CD4-positive, CD25-positive, alpha-beta regulatory T cell (primary cell): ENCODE data around the gene NEURL1. TPM values are rescaled to one million over a fixed set of nuclear protein-coding genes. Genes with fewer than 3 reads are reported as not detected.

Experiments used
- ATAC-seq, 2 donors: fragments of 150-1000 bp; cut with Tn5 transposase; one replicate each; pipeline ENCODE4 v1.10.0; 2021; ENCODE audit warnings: low read depth in 2 of 2, moderate number of reproducible peaks in 2 of 2, moderate library complexity in 1 of 2
- DNase-seq, 3 donors: peaks; one replicate each; pipeline versions ENCODE4 v3.0.0 to v3.0.0-alpha.2; 2012 to 2022; ENCODE audit warnings: mixed read lengths in 1 of 3
- H3K27ac ChIP-seq: one replicate; pipeline ENCODE4 v1.7.0; 2013; ENCODE audit warnings: mild to moderate bottlenecking, low read length; ENCODE audit not compliant: insufficient read depth, poor library complexity, severe bottlenecking
- H3K27me3 ChIP-seq: one replicate; pipeline ENCODE4 v1.7.0; 2013; ENCODE audit warnings: low read length; ENCODE audit not compliant: control insufficient read depth, insufficient read depth
- H3K36me3 ChIP-seq: one replicate; pipeline ENCODE4 v1.7.0; 2013; ENCODE audit warnings: mild to moderate bottlenecking, low read length, moderate library complexity; ENCODE audit not compliant: control insufficient read depth, insufficient read depth
- H3K4me1 ChIP-seq: 2 replicates; pipeline ENCODE4 v1.7.0; 2013; ENCODE audit warnings: mild to moderate bottlenecking, low read length; ENCODE audit not compliant: insufficient read depth, control insufficient read depth, poor library complexity, severe bottlenecking
- H3K4me3 ChIP-seq: one replicate; pipeline ENCODE4 v1.7.0; 2013; ENCODE audit warnings: low read depth, mild to moderate bottlenecking, low read length, moderate library complexity
- H3K9me3 ChIP-seq, 2 experiments: 1 replicate in 1 of 2; 2 replicates in 1 of 2; pipeline ENCODE4 v1.7.0; 2013; ENCODE audit warnings: low read length in 2 of 2, mild to moderate bottlenecking in 1 of 2, moderate library complexity in 1 of 2; ENCODE audit not compliant: control insufficient read depth in 2 of 2
- H3K27ac Mint-ChIP-seq, 3 donors: one replicate each; pipeline ENCODE4 v1.8.0; 2020 to 2022; ENCODE audit warnings: mild to moderate bottlenecking in 3 of 3, mixed read lengths in 3 of 3, moderate library complexity in 2 of 3
- H3K27me3 Mint-ChIP-seq: one replicate; pipeline ENCODE4 v1.8.0; 2022; ENCODE audit warnings: mild to moderate bottlenecking, mixed read lengths
- H3K36me3 Mint-ChIP-seq: one replicate; pipeline ENCODE4 v1.8.0; 2020; ENCODE audit warnings: mixed read lengths
- H3K4me1 Mint-ChIP-seq, 4 donors: one replicate each; pipeline ENCODE4 v1.8.0; 2020 to 2022; ENCODE audit warnings: mixed read lengths in 4 of 4, mild to moderate bottlenecking in 1 of 4
- H3K4me3 Mint-ChIP-seq, 4 donors: one replicate each; pipeline ENCODE4 v1.8.0; 2020 to 2022; ENCODE audit warnings: mild to moderate bottlenecking in 4 of 4, mixed read lengths in 4 of 4, moderate library complexity in 3 of 4
- H3K9me3 Mint-ChIP-seq, 7 donors: one replicate each; pipeline ENCODE4 v1.8.0; 2020 to 2022; ENCODE audit warnings: mixed read lengths in 7 of 7, mild to moderate bottlenecking in 3 of 7, moderate library complexity in 2 of 7
- polyA plus RNA-seq, 4 donors: library from polyadenylated mRNA; unstranded; fragments of 300-500 nt; fragmentation: Illumina TruSeq; gene quantifications; one replicate each; pipeline ENCODE4 v1.2.3, GENCODE V29; 2021
- total RNA-seq: library from RNA; stranded (reverse); gene quantifications from one replicate; pipeline ENCODE4 v1.2.3, GENCODE V29; 2022

Gene NEURL1
- total and polyA plus RNA-seq, 5 donors from 2014 or later: 0.29 to 1.1 (median 0.71) TPM

GRCh38 chr10:103558911-103559310 is 65.4 kb downstream of the NEURL1 start:
- Histone ChIP-seq H3K4me3 (no peak overlapping the region), H3K9me3 (no peaks in the 10 kb centered on the region), H3K36me3 (no peaks in the 10 kb centered on the region), H3K27me3 (peaks cover 5% of the 10 kb centered on the region), H3K27ac (no peak overlapping the region), H3K4me1 (no peaks in the 10 kb centered on the region)
- ATAC-seq (no peak), DNase-seq (no peak)
- no peak overlapping the region for H3K27ac Mint-ChIP-seq
- H3K27me3 Mint-ChIP-seq: peaks cover 51% of the 10 kb centered on the region
- no peak overlapping the region for H3K4me3 Mint-ChIP-seq
- H3K9me3 Mint-ChIP-seq: peaks cover 0 to 3% (median 0%) of the 10 kb centered on the region in 7 donors
- H3K4me1 Mint-ChIP-seq: peaks cover 0 to 18% (median 6%) of the 10 kb centered on the region in 4 donors
- H3K36me3 Mint-ChIP-seq: no peaks in the 10 kb centered on the region

DNA sequence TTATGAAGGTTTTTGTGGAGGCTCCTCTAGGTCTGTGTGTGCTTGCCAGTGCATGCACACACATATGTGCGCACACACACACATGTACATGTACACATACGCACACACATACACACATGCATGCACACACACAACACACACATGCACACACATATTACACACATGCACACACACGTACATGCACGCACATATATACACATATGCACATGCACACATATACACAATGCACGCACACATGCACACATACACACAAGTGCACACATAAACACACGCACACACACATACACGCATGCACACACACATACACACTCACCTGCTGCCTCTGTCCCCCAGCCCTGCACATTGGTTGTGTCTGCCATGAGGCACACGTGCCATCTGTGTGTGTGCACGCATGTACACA is 66.3 kb downstream of the NEURL1 start:
- Histone ChIP-seq H3K36me3 (no peaks in the 10 kb centered on the region), H3K27me3 (peaks cover 5% of the 10 kb centered on the region), H3K4me1 (no peaks in the 10 kb centered on the region), H3K4me3 (no peak overlapping the region), H3K27ac (no peak overlapping the region), H3K9me3 (no peaks in the 10 kb centered on the region)
- Mint-ChIP-seq H3K27me3 (peaks cover 42% of the 10 kb centered on the region), H3K27ac (no peak overlapping the region), H3K4me3 (no peak overlapping the region), H3K4me1 (peaks cover 0 to 9% (median under 1%) of the 10 kb centered on the region in 4 donors), H3K9me3 (peaks cover 0 to 3% (median 0%) of the 10 kb centered on the region in 7 donors), H3K36me3 (no peaks in the 10 kb centered on the region)
- DNase-seq (no peak), ATAC-seq (no peak)

- peaks cover 37% of the 10 kb centered on the region for H3K27me3 Mint-ChIP-seq
- Histone ChIP-seq H3K27ac (no peak overlapping the region), H3K4me3 (no peak overlapping the region), H3K9me3 (no peaks in the 10 kb centered on the region), H3K27me3 (peaks cover 1% of the 10 kb centered on the region), H3K36me3 (no peaks in the 10 kb centered on the region), H3K4me1 (no peaks in the 10 kb centered on the region)
- no peaks in the 10 kb centered on the region for H3K36me3 Mint-ChIP-seq
- no peak for DNase-seq
- H3K9me3 Mint-ChIP-seq: peaks cover 0 to 3% (median 0%) of the 10 kb centered on the region in 7 donors
- H3K4me3 Mint-ChIP-seq: no peak overlapping the region
- no peak for ATAC-seq
- H3K27ac Mint-ChIP-seq: no peak overlapping the region
- H3K4me1 Mint-ChIP-seq: peaks cover 0 to 2% (median 0%) of the 10 kb centered on the region in 4 donors
Observed at GRCh38 chr10:103560886-103561285, 67.4 kb downstream of the NEURL1 start.

- Histone ChIP-seq H3K4me1 (no peaks in the 10 kb centered on the region), H3K27ac (no peak overlapping the region), H3K4me3 (no peak overlapping the region), H3K9me3 (no peaks in the 10 kb centered on the region), H3K27me3 (no peaks in the 10 kb centered on the region), H3K36me3 (no peaks in the 10 kb centered on the region)
- ATAC-seq (no peak), DNase-seq (no peak)
- Mint-ChIP-seq H3K27ac (no peak overlapping the region), H3K4me3 (no peak overlapping the region), H3K4me1 (no peaks in the 10 kb centered on the region), H3K9me3 (peaks cover 0 to 3% (median 0%) of the 10 kb centered on the region in 7 donors), H3K27me3 (peaks cover 25% of the 10 kb centered on the region), H3K36me3 (no peaks in the 10 kb centered on the region)
Observed at GRCh38 chr10:103562383-103562782, 68.9 kb downstream of the NEURL1 start.

- no peaks in the 10 kb centered on the region for H3K36me3 Mint-ChIP-seq
- peaks cover 0 to 3% (median 1%) of the 10 kb centered on the region in 7 donors for H3K9me3 Mint-ChIP-seq
- Histone ChIP-seq H3K9me3 (no peaks in the 10 kb centered on the region), H3K36me3 (no peaks in the 10 kb centered on the region), H3K27me3 (no peaks in the 10 kb centered on the region), H3K4me3 (no peak overlapping the region), H3K27ac (no peak overlapping the region), H3K4me1 (no peaks in the 10 kb centered on the region)
- no peak for DNase-seq
- H3K27me3 Mint-ChIP-seq: peaks cover 17% of the 10 kb centered on the region
- peak overlapping the region in 1 of 3 donors; percentile 20 for H3K27ac Mint-ChIP-seq
- no peaks in the 10 kb centered on the region for H3K4me1 Mint-ChIP-seq
- ATAC-seq: no peak
- H3K4me3 Mint-ChIP-seq: no peak overlapping the region
Observed at GRCh38 chr10:103563231-103564115, 70.0 kb downstream of the NEURL1 start.

- no peak overlapping the region for H3K27ac ChIP-seq
- H3K27me3 ChIP-seq: no peaks in the 10 kb centered on the region
- peaks cover 0 to 3% (median 1%) of the 10 kb centered on the region in 7 donors for H3K9me3 Mint-ChIP-seq
- peak overlapping the region in 1 of 3 donors; percentile 20 for H3K27ac Mint-ChIP-seq
- no peaks in the 10 kb centered on the region for H3K9me3 ChIP-seq
- no peaks in the 10 kb centered on the region for H3K4me1 ChIP-seq
- ATAC-seq: no peak
- no peak overlapping the region for H3K4me3 Mint-ChIP-seq
- no peak for DNase-seq
- H3K4me1 Mint-ChIP-seq: no peaks in the 10 kb centered on the region
- H3K27me3 Mint-ChIP-seq: peaks cover 17% of the 10 kb centered on the region
- H3K36me3 Mint-ChIP-seq: no peaks in the 10 kb centered on the region
- no peaks in the 10 kb centered on the region for H3K36me3 ChIP-seq
- no peak overlapping the region for H3K4me3 ChIP-seq
Observed at GRCh38 chr10:103564116-103564501, 70.6 kb downstream of the NEURL1 start.

DNA sequence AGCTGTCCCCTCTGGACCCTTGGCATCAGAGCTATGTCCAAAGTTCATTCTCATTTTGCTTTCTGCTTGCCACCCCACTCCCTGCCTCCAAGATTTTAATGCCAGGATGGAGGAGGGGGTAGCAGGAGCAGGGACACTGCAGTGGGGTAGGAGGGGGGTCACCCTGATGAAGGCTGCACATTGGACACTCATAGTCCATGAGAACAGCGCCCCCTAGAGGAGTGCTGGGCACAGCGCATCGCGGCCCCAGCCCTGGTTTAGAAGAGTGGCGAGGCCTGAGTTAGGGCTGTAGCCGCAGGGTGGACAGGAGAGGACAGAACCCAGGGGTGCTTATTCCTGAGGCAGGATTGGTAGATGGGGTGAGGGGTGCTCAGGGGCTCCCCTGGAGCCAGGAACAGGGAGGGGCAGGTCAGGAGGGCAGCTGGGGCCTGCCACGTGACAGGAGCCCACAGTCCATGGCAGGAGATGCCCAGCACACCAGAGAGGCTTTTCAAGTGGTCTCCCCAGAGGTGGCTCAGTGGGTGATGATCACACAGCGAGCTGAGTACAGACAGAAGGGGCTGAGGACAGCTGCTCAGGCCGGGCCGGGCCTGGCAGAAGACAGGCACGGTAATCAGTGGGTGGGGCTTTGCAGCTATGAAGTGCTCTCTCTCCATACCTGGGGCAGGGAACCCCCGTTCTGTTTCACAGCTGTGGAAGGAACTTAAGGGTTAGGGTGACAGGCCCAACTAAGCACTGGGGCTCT is 71.4 kb downstream of the NEURL1 start:
- no peak for ATAC-seq
- H3K4me1 Mint-ChIP-seq: no peaks in the 10 kb centered on the region
- Histone ChIP-seq H3K27me3 (no peaks in the 10 kb centered on the region), H3K36me3 (no peaks in the 10 kb centered on the region), H3K27ac (no peak overlapping the region), H3K4me3 (no peak overlapping the region), H3K4me1 (no peaks in the 10 kb centered on the region), H3K9me3 (no peaks in the 10 kb centered on the region)
- H3K27ac Mint-ChIP-seq: no peak overlapping the region
- H3K4me3 Mint-ChIP-seq: no peak overlapping the region
- DNase-seq: peak in 1 of 3 donors; percentile 7
- no peaks in the 10 kb centered on the region for H3K36me3 Mint-ChIP-seq
- peaks cover 10% of the 10 kb centered on the region for H3K27me3 Mint-ChIP-seq
- peaks cover 0 to 3% (median 0%) of the 10 kb centered on the region in 7 donors for H3K9me3 Mint-ChIP-seq
